ENCODE measurements around the gene AVP.

Gene AVP

DNA sequence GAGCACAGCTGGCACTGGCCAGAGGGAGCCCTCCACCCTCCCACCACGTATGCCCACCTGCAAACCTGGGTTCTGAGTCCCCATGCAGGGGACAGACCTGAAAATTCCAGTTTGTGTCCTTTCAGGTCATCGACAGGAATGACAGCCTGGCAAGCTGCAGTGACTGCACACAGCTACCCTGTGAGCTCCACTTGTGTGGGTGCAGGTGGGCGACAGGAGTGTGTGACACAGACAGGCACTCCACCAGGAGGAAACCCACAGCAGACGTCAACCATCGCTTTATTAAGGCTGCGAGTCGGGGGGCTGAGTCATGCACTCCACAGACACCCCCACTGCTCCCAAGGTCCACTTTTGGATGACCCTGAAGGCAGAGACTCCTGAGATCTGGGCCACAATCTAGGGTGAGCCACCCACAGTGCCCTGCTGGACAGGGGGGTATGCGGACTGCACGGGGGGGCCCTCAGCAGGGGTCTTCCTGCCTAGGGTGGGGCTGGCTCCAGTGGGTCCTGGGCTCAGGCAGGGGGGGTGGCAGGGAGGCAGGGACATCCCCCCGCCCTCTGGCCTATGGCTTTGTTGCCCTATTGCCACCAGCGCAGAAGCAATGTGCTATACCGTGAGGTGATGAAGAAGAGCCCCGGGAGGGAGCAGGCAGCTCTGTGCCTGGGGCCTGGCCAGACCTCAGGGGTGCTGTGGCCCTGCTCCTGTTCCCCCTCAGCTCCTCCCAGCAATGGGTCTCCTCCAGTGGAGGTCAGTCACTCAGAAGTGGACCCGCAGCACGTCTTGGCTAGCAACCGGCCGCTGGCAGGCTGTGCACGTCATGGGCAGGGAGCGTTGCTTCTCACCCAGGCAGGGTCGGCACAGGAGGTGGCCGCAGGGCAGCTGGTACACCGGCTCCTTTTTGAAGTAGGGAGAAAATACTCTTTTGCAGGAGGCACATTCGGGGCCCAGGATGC is 25.1 kb upstream of the AVP start:
- DNase-seq = no peak

DNA sequence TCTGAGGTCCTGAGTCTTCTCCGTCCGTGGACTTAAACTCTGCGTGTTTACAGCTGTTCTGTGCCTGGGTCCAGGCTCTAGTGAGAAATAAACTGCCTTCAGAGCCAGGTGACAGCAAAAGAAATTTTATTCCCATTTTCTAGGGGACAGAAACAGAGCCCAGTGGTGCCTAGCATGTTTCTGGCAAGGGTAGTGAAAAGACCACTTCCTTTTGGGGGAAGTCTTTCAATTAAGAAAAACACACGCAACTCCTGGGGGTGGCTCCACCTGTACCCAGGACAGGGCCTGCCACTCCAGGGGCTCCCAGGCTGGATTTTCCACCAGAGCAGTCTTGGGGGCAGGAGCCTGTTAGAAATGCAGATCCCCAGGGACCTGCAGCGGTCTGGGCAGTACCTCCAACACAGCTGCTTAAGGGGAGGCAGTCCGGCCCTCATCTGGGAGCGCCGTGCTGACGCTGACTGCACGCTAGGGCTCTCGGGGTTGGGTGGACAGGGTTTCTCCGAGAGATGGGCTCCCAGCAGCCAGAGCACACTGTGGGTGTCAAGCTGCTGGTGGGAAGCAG is 23.0 kb upstream of the AVP start:
- peak in 1 of 3 experiments; percentile 22 for DNase-seq

DNA sequence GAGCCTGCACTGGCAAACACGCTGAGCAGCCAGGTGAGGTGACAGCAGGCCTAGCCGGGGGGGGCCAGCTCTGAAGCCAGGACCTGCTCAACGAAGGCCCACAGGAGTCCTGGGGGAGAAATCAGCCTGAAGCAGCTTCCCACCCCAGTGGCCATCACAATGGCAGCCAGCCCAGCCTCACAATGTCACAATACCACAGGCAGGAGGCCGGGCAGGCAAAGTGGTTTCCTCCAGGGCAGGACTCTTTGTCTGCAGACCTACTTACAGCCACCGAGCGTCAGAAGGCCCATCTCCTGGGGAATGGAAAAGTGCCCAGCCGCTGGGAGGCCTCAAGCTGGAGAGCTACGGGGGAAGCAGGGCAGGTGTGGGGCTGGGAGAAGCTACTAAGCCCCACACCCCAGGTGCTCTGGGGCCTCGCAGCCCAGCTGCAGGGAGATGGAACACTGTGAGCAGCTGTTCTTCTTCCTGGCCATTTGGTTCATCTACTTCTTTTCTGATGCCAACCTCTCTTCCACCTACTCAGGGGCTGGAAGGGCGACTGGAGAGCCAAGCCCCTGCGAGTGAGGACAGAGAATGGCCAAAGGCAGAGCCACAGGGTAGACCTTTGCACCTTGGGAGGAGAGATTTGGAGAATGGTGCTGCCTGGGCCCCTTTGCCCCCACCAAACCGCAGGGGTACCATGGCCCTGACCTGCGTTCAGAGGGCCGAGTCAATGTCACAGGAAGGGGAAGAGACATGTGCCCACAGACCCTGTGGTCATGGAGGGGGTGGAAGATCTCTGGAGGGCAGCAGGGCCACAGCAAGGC is 22.3 kb upstream of the AVP start:
- DNase-seq = peak; percentile 69 to 91 (median 82)

DNA sequence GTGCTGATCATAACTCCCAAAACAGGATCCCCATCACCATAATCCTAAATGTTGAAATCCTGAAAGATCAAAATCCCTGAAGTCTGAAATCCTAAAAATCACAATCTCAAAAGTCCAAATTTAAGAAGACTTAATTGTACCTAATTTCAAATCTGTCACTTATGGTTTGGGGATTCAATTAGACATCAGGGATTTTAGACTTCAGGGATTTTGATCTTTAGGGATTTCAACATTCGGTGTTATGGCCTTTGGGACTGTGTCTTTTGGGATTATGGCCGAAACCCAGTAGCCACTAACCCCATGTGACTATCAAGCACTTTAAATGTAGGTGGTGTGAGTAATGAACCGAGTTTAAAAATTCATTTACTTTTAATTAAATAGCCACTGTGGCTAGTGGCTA is 21.7 kb upstream of the AVP start:
- DNase-seq = no peak

DNA sequence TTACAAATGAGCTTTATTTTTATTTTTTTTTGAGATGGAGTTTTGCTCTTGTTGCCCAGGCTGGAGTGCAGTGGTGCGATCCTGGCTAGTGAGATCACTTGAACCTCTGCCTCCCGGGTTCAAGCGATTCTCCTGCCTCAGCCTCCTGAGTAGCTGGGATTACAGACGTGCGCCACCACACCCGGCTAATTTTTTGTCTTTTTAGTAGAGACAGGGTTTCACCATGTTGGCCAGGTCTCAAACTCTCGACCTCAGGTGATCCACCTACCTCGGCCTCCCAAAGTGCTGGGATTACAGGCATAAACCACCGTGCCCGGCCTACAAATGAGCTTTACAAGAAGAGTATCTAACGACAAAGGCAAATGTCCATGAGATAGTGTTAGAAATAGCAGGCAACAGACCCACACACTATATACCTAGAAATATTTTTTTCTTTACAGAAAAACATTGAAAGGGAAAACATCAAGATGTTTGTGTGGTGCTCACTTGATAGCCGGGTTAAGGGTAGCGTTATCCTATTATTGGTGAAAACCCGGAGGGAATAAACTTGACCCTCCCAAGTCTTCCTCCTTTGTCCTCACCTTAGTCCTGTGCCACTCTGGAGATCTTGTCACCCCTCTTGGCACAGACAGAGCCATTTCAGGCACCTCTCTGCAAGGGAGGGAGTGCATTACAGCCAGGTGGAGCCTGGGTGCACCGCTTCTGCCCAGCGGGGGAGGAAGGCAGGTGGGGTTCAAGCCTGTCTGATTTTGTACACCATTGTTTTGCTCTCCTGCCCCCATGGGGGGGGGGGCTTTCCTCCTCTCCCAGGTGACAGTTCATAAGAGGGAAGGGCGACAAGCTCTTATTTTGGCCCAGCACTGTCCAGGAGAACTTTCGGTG is 21.0 kb upstream of the AVP start:
- peak in 2 of 3 experiments; percentile 32 to 60 for DNase-seq

DNA sequence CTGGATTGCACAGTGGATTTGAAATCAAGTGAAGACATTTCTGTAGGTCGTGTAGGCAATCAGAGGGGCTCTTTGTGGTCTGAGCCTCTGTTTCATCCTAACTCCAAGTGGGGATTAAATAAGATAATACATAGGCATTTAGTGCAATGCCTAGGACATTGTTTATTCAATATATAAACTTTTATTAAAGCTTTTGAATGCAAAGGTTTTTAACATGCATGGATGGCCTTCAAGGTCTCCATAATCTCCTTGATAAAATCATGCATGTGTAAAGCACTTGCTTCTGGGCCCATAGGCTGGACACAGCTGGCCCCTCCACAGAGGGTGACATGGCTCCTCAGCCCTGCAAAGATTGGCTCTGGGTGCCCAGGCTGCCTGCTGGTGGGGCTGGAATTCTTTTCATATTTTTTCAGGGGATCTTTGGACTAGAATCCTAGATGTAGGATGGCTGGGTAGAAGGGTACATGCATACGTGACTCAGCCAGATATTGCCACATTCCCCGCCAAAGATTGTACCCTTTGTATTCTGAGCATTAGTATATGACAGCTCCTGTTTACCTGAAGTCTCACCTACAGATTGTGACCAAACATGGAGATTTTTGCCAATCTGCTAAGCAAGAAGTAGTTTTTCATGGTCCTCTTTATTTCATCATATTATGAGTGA is 19.0 kb upstream of the AVP start:
- no peak for DNase-seq

DNA sequence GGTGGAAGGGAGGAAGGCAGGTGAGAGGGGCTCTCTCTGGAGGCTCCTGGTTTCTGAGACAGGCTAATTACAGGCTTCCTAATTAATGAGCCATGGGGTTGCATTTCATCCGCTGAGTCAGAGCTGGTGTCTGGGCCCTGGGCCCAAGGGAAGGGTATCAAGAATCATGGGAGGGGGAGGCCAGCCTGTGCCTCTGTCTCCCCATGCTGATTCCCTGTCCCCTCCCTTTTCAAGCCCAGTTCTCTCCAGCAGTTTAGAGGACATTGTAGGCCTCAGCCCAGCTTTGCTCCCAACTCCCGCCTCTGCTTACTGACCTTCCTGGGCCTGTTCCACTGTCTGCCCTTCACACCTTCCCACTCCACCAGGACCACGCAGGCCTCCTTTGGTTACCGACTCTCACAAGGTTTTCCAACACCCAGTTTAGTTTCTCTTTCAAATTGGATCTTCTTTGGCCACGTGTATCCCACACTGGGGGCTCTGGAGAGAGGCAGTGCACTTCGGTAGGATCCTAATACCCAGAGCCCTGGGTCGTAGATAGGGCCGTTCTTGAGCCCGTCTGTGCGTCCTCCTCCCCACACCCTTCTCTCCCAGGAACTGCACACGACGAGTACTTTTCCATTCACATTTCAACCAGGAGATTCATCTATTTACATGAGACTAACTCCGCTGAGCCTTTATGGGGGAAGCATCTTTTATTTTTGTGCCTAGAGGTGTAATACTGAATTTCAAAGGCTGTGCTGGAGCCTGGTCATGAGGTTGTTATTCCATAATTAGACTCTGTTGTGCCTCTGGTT is 18.2 kb upstream of the AVP start:
- peak in 2 of 3 experiments; percentile 69 to 85 for DNase-seq

DNA sequence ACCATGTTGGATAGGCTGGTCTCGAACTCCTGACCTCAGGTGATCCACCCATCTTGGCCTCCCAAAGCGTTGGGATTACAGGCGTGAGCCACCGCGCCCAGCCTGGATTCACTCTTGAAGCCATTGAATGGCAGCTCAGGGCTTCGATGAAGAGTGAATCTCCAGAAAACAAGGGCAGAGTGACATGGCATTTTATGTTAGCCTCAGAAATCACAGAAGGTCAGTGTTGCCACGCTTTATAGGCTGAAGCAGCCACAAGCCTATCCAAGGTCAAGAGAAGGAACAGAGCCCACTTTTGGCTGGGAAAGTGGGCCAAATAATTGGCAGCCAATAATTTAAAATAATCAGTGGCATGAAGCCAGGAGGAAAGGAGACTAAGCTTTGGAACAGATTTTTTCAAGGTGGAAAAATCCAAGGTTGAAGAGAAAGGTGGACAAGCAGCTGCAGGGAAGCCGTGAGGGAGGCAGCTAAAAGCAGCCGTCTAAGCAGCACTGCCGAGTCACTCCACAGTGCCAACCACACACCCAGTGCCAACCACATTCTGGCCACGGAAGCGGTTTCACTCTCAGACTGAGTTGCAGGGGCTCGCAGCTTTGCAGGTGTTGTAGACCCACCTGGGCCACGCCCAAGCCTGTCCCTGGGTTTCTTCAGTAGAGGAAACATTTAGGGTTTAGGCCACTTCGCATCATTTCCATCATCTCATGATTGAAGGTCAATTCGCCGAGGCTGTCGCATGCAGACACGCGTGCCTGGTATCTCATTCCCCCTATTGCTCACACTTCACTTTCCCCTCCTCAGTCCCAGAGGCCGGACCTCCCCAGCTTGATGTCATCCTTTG is 17.4 kb upstream of the AVP start:
- DNase-seq = no peak

DNA sequence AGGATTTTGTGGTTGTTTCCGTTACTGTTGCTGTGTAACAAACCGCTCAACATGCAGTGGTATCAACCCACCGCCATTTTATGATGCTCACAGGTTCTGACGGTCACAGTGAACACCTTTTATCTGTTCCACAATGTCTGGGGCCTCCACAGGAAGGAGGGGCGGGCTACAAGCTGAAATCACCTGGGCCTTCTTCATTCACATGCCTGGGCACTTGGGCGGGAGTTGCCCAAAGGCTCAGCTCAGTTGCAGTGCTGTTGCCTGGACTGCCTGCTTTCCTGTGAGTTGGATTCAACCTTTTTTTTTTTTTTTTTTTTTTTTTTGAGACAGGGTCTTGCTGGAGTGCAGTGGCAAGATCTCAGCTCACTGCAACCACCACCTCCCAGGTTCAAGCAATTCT is 16.7 kb upstream of the AVP start:
- DNase-seq = no peak

DNA sequence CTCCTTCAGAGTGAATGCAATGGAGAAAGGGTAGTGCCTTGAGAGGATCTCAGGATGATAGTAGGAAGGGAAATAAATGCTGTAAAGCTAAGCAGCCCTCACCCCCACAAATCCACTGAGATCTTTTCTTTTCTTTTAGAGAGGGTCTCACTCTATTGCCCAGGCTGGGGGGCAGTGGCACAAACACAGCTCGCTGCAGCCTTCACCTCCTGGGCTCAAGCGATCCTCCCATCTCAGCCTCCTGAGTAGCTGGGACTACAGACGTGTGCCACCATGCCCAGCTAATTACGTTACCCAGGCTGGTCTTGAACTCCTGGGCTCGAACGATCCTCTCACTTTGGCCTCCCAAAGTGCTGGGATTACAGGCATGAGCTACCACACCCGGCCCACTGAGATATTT is 16.0 kb upstream of the AVP start:
- DNase-seq = no peak

DNA sequence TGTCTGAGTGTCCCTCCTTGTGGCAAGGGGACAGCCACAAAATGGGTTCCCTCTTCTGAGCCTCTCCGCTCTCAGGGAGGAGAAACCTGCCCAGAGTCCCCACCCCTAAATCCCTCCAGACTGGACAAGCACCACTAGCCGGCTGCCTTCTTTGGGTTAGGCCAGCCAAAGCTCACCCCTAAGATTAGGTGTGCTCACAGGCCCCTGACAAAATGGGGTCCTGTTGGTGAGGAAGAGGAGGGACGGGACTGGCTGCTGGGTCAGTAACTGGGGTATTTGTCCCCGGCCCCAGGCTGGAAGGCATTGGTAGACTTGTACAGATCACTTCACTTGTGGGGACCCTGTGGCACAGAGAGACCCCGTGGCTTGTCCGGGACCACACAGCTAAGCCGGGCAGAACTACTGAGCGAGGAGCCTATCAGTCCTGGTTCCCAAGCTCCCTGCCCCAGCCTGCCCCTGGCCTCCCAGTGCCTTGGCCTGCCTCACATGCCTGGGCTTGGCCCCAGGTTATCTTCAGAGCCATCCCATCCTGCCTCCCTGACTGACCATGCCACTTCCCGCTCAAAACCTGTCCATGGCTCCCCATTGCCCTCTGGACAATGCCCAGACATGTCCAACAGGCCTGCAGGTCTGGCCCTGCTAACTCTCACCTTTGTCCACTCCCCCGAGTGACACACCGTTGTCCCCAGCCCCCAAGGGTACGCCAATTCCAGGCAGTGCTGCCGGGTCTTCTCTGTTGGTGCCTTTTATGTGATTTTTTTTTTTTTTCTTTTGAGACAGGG is 10.5 kb upstream of the AVP start:
- DNase-seq = no peak

DNA sequence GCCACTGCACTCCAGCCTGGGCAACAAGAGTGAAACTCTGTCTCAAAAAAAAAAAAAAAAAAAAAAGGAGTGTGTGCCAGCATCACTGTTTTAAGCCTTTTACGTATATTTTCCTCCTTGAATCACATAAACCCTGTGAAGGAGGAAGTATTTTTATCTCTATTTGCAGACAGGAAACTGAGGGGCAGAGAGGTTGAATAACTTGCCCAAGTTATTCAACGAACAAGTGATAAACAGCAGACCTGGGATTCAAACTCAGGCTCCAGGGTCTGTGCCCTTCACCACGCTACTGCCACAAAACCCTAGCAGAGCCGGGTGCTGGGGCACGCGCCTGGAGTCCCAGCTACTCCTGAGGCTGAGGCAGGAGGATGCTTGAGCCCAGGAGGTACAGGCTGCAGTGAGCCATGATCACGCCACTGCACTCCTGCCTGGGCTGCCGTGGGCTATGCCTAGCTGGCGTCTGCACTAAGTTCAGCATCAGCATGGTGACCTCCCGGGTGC is 9.4 kb upstream of the AVP start:
- DNase-seq = no peak

DNA sequence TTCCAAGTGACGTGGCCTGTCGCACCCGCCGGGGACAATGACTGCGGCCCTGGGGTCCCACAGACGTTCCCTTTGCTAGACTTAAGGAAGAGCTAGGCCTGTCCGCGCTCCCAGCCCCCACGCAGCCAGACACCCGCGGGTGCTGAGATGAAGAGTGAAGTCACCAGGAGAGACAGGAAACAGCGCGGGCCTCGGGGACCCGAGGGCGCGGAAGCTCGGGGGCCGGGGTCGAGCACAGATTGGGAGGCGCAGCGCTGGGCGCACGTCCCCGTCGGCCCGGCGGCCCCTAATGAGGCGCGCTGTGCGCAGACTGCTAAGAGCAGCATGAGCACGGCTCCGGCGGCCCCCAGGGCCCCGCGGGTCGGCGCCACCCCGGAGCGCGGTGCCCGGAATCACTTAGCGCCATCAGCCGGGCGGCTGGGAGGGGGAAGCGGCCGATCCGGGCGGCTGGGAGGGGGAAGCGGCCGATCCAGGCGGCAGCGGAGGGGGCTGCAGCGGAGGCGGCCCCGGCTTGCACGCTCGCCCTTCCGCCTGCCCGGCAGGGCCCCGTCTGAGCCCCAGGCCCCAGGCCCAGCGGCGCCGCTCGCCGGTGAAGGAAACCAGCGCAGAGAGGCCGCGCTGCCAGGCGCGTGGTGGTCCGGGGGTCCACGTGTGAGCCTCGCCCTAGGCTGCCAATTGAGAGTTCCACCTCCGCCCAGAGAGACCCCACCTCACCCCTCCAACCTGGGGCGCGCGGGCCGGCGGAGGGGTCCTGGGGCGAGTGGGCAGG is 8.3 kb upstream of the AVP start:
- DNase-seq = no peak

DNA sequence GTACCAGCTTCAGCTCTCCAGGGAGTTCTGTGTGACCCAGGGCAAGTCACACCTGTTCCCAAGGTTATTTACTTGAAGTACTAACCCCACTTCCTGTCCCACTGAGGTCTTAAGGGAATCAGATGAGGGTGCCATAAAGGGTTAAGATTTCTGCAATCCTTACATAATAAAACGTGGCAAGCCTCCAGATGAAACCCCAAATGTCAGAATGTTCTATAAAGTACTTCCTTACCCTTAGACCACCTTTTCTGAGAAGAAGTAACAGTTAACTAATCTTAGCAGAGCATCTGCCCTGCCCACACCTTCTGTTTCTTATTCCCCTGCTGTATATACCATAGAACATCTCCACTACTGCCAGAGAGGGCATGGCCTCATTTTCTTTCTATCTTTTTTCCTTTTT is 6.0 kb upstream of the AVP start:
- no peak for DNase-seq

DNA sequence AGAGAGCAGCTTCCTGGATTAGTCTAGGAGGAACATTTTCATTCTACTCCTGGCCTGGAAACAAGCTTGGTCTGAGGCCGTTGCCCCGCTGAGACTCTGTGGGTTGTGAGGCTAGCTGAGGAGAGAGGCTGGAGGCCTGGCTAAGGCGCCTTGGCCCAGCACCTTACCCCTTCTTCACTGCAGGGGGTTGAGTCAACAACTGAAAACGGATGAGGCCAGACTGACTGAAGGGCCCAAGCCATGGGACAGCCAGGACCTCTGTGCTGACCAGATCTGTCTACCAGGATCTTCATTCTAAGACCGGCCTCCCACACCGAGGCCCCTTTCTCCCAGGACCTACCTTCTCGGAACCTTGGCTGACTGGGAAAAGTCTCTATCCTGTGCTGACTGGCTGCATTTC is 3.5 kb upstream of the AVP start:
- DNase-seq = no peak

DNA sequence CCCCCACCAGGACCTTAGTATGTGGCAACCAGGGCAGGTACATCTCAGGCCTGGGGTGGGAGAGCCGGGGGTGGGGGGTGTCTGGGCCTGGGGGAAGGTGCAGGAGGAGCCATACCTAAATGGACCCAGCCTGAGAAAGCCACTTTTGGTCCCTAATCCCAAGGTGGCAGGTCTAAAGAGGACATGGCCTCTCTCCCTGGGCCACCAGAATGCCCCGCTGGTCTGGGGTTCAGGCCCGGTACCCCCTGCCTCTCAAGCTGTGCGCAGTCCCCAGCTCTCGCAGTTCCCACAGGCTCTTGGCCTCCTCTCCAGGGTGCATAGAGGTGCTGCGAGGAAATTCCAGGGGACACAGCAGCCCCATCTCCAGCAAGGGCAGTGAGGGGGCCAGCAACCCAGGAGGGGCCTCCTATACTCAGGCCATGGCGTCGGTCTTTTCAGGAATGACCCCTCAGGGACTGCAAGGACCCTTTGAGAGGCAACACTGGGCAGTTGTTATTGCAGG is 1.1 kb upstream of the AVP start:
- DNase-seq = no peak

DNA sequence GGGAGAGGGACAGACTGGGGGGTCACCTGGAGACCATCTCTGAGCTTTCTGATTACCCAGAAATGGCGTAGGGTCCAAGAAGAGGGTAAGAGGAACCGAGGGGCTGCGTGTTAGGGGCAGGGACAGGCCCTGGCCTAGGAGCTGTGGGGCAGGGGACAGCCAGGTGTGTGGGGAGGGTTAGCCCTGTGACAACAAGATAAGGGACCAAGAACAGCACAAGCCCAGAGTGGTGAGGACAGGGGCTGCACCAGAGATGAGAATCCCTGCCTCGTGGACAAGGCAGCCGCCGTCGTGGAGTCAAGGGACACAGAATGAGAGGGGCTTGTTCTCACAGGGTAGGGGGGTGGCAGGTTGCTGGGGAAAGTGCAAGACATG is 449 bp upstream of the AVP start:
- DNase-seq = no peak

All from NCI-H1417 (cell line).